Astrocyte (in vitro differentiated cells and primary cell): Measurements from ENCODE around the gene USP50. TPM values are rescaled to one million over a fixed set of nuclear protein-coding genes. Genes with fewer than 3 reads are reported as not detected.

Experiments used
- DNase-seq: peaks from one replicate; pipeline ENCODE4 v3.0.0-alpha.2; 2010; ENCODE audit warnings: low read depth
- FAIRE-seq: peaks from 2 replicates; lab custom pipeline; 2011; peaks lifted over from hg19 to GRCh38; lab: Jason Lieb, UNC
- H2AFZ ChIP-seq: 2 replicates; pipeline ENCODE4 v1.6.0; 2012; ENCODE audit warnings: low read depth, low read length, inconsistent platforms
- H3K27ac ChIP-seq: 2 replicates; pipeline ENCODE4 v1.5.1; 2011; ENCODE audit warnings: low read depth, low read length, inconsistent platforms
- H3K27me3 ChIP-seq: 2 replicates; pipeline ENCODE4 v1.6.0; 2011; ENCODE audit warnings: low read length, inconsistent platforms; ENCODE audit not compliant: insufficient read depth
- H3K36me3 ChIP-seq: 2 replicates; pipeline ENCODE4 v1.5.1; 2011; ENCODE audit warnings: low read length, inconsistent platforms; ENCODE audit not compliant: insufficient read depth
- H3K4me1 ChIP-seq: 2 replicates; pipeline ENCODE4 v1.5.1; 2011; ENCODE audit warnings: low read length, inconsistent platforms; ENCODE audit not compliant: insufficient read depth
- H3K4me2 ChIP-seq: 2 replicates; pipeline ENCODE4 v1.6.0; 2012; ENCODE audit warnings: low read length, inconsistent platforms
- H3K4me3 ChIP-seq: 2 replicates; pipeline ENCODE4 v1.5.1; 2011; ENCODE audit warnings: low read depth, mild to moderate bottlenecking, low read length, inconsistent platforms; ENCODE audit not compliant: insufficient read depth
- H3K79me2 ChIP-seq: 2 replicates; pipeline ENCODE4 v1.6.0; 2012; ENCODE audit warnings: mild to moderate bottlenecking, low read length, inconsistent platforms; ENCODE audit not compliant: insufficient read depth
- H3K9ac ChIP-seq: 2 replicates; pipeline ENCODE4 v1.6.0; 2012; ENCODE audit warnings: mild to moderate bottlenecking, low read length, inconsistent platforms
- H3K9me3 ChIP-seq: 2 replicates; pipeline ENCODE4 v1.5.1; 2012; ENCODE audit warnings: low read depth, mild to moderate bottlenecking, low read length, inconsistent platforms; ENCODE audit not compliant: insufficient read depth
- H4K20me1 ChIP-seq: 2 replicates; pipeline ENCODE4 v1.6.0; 2012; ENCODE audit warnings: low read length, inconsistent platforms; ENCODE audit not compliant: insufficient read depth
- H3K27ac Mint-ChIP-seq: one replicate; pipeline ENCODE4 v1.8.0; 2021; ENCODE audit warnings: mild to moderate bottlenecking, mixed read lengths; ENCODE audit not compliant: unreplicated experiment
- H3K27me3 Mint-ChIP-seq: one replicate; pipeline ENCODE4 v1.8.0; 2021; ENCODE audit warnings: low read depth, mixed read lengths; ENCODE audit not compliant: unreplicated experiment
- H3K36me3 Mint-ChIP-seq: one replicate; pipeline ENCODE4 v1.8.0; 2021; ENCODE audit warnings: low read depth, mixed read lengths; ENCODE audit not compliant: unreplicated experiment
- H3K4me1 Mint-ChIP-seq: one replicate; pipeline ENCODE4 v1.8.0; 2021; ENCODE audit warnings: low read depth, mixed read lengths; ENCODE audit not compliant: unreplicated experiment
- H3K4me3 Mint-ChIP-seq: one replicate; pipeline ENCODE4 v1.8.0; 2021; ENCODE audit warnings: mild to moderate bottlenecking, moderate library complexity, mixed read lengths; ENCODE audit not compliant: unreplicated experiment
- H3K9me3 Mint-ChIP-seq: one replicate; pipeline ENCODE4 v1.8.0; 2021; ENCODE audit warnings: mild to moderate bottlenecking, mixed read lengths; ENCODE audit not compliant: unreplicated experiment
- EZH2 ChIP-seq: IDR thresholded peaks from 2 replicates; pipeline ENCODE4 v1.6.1; 2012; ENCODE audit warnings: mild to moderate bottlenecking, low read length, inconsistent platforms; ENCODE audit not compliant: insufficient read depth
- total RNA-seq: library from RNA; stranded (reverse); gene quantifications from 2 replicates; pipeline ENCODE4 v1.2.1, GENCODE V29; 2021
- TF ChIP-seq, protein P1 (sequence below): IDR thresholded peaks from 2 replicates; pipeline ENCODE4 v1.5.1; 2011; ENCODE audit warnings: low read depth, mild to moderate bottlenecking, inconsistent platforms, low read length, moderate library complexity; ENCODE audit not compliant: insufficient read depth

Gene USP50
- total RNA-seq, 1 donor from 2014 or later: 0.34 TPM

GRCh38 chr15:50563756-50564155, 17.3 kb upstream of the USP50 start:
- H3K36me3 Mint-ChIP-seq: peaks cover 7% of the 10 kb centered on the region
- H3K4me3 Mint-ChIP-seq: no peak overlapping the region
- no peak overlapping the region for H3K4me3 ChIP-seq
- H4K20me1 ChIP-seq: no peaks in the 10 kb centered on the region
- no peak overlapping the region for H2AFZ ChIP-seq
- H3K27ac ChIP-seq: no peak overlapping the region
- no peak overlapping the region for H3K27ac Mint-ChIP-seq
- peaks cover 2% of the 10 kb centered on the region for H3K9me3 Mint-ChIP-seq
- no peaks in the 10 kb centered on the region for H3K79me2 ChIP-seq
- H3K9me3 ChIP-seq: no peaks in the 10 kb centered on the region
- H3K36me3 ChIP-seq: peaks cover 2% of the 10 kb centered on the region
- H3K4me1 Mint-ChIP-seq: peaks cover 9% of the 10 kb centered on the region
- H3K27me3 ChIP-seq: no peaks in the 10 kb centered on the region
- DNase-seq: no peak
- no peak overlapping the region for H3K4me2 ChIP-seq
- FAIRE-seq: no peak
- TF ChIP-seq EZH2: no peak
- TF ChIP-seq, protein P1, sequence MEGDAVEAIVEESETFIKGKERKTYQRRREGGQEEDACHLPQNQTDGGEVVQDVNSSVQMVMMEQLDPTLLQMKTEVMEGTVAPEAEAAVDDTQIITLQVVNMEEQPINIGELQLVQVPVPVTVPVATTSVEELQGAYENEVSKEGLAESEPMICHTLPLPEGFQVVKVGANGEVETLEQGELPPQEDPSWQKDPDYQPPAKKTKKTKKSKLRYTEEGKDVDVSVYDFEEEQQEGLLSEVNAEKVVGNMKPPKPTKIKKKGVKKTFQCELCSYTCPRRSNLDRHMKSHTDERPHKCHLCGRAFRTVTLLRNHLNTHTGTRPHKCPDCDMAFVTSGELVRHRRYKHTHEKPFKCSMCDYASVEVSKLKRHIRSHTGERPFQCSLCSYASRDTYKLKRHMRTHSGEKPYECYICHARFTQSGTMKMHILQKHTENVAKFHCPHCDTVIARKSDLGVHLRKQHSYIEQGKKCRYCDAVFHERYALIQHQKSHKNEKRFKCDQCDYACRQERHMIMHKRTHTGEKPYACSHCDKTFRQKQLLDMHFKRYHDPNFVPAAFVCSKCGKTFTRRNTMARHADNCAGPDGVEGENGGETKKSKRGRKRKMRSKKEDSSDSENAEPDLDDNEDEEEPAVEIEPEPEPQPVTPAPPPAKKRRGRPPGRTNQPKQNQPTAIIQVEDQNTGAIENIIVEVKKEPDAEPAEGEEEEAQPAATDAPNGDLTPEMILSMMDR: no peak
- no peaks in the 10 kb centered on the region for H3K4me1 ChIP-seq
- H3K9ac ChIP-seq: no peak overlapping the region
- H3K27me3 Mint-ChIP-seq: no peaks in the 10 kb centered on the region

DNA sequence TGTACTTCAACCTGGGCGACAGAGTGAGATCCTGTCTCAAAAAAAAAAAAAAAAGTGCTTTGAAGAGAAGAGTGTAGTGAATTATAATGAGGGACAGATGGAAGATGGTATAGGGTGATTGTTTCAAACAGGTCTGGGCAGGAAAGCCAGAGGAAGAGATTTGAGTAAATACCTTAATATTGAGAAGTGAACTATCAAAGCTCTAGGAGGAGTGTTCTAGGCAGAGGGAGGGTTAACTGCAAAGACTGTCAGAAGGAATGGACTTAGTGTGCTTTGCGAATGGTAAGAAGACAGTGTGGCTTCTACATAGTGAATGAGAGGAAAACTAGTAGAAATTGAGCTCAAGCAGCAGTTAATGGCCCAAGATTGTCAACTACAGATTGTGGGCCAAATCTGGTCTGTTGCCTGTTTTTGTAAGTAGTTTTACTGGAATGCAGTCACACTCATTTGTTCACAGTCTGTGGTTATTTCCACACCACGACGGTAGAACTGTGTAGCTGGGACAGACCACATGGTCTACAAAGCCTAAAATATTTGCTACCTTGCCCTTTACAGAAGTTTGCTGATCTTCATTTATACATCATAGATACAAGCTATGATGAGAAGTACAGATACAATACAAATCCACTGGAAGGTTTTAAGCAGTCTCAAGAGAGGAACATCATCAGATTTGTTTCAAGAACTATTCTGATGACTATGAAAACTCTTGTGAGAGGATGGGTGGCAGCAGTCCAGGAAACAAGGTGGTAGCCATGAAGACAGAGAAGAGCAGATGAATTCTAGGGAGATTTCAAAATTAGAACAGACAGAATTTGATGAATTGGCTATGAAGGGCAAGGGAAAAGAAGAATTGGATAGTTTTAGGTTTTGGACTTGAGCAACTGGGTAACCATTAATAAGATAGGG, 16.5 kb upstream of the USP50 start:
- Histone ChIP-seq H3K79me2 (no peaks in the 10 kb centered on the region), H3K9ac (no peak overlapping the region), H3K27ac (no peak overlapping the region), H3K9me3 (no peaks in the 10 kb centered on the region), H2AFZ (no peak overlapping the region), H3K36me3 (peaks cover 2% of the 10 kb centered on the region), H3K27me3 (no peaks in the 10 kb centered on the region), H3K4me1 (no peaks in the 10 kb centered on the region), H4K20me1 (no peaks in the 10 kb centered on the region), H3K4me3 (no peak overlapping the region), H3K4me2 (no peak overlapping the region)
- Mint-ChIP-seq H3K9me3 (peaks cover 2% of the 10 kb centered on the region), H3K4me3 (peak overlapping the region; percentile 12), H3K36me3 (peaks cover 5% of the 10 kb centered on the region), H3K27ac (peak overlapping the region; percentile 64), H3K27me3 (no peaks in the 10 kb centered on the region), H3K4me1 (peaks cover 9% of the 10 kb centered on the region)
- TF ChIP-seq, protein P1: no peak
- no peak for TF ChIP-seq EZH2
- FAIRE-seq (no peak), DNase-seq (peak; percentile 59)

- Histone ChIP-seq H3K27ac (no peak overlapping the region), H3K4me2 (no peak overlapping the region), H3K4me1 (no peaks in the 10 kb centered on the region), H3K9me3 (no peaks in the 10 kb centered on the region), H3K27me3 (no peaks in the 10 kb centered on the region), H3K36me3 (peaks cover 2% of the 10 kb centered on the region), H2AFZ (no peak overlapping the region), H3K4me3 (no peak overlapping the region), H4K20me1 (no peaks in the 10 kb centered on the region), H3K79me2 (no peaks in the 10 kb centered on the region), H3K9ac (no peak overlapping the region)
- H3K4me3 Mint-ChIP-seq: no peak overlapping the region
- no peak for FAIRE-seq
- H3K27ac Mint-ChIP-seq: no peak overlapping the region
- H3K27me3 Mint-ChIP-seq: no peaks in the 10 kb centered on the region
- TF ChIP-seq, protein P1: no peak
- TF ChIP-seq EZH2: no peak
- no peak for DNase-seq
- no peaks in the 10 kb centered on the region for H3K9me3 Mint-ChIP-seq
- peaks cover 6% of the 10 kb centered on the region for H3K36me3 Mint-ChIP-seq
- peaks cover 5% of the 10 kb centered on the region for H3K4me1 Mint-ChIP-seq
Observed at GRCh38 chr15:50558012-50558411, 11.5 kb upstream of the USP50 start.
